ENCODE results near the gene ATRNL1. TPM values are rescaled to one million over a fixed set of nuclear protein-coding genes. Genes with fewer than 3 reads are reported as not detected.

The ATRNL1 gene
- total RNA-seq, 2 experiments from 2014 or later, result 0.17 to 0.19 TPM

DNA sequence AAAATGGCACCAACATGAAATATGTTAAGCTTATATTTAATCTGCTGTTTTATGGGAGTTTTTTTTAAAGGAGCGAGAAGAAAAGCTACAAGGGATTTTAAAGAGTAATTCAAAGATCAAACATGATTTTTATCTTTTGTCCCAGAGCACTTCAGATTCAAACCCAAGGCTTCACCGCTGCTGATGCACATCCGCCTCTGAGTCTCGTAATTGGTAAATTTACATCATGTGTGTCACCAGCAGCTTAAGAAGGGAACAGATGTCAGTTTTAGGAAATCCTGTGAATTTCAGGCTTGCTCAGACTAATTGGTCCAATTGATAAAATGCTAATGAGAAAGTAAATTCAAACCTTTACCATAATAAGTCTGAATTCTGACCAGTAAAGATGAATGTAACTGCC is 773.5 kb downstream of the ATRNL1 start:
- ChIA-PET POLR2A (no interaction called here), CTCF (interaction anchor here (1.4 kb wide), 1 partner anchor 33 kb away, joined by 3 read pairs; no protein-coding TSS in a partner anchor)

DNA sequence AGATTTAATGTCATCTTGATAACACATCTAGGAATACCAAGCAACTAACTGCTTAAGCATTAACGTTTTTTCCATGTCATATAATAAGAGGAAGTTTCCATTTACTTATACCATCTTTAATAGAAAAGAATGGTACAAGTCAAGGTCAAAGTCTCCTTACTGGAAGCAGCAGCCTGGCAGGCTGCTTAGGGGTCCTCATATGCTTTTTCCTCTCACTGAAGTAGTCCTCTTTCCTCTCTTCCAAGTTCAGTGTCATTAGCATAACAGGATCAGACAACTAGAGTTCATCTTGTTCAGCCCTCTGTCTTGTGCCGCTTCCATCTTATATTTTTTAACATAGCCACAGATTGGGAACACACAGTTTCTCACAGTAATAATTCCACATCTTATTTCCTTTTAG is 774.1 kb downstream of the ATRNL1 start:
- CTCF ChIA-PET, result interaction anchor here (1.4 kb wide), 1 partner anchor 33 kb away, joined by 3 read pairs; no protein-coding TSS in a partner anchor
- POLR2A ChIA-PET, result no interaction called here

DNA sequence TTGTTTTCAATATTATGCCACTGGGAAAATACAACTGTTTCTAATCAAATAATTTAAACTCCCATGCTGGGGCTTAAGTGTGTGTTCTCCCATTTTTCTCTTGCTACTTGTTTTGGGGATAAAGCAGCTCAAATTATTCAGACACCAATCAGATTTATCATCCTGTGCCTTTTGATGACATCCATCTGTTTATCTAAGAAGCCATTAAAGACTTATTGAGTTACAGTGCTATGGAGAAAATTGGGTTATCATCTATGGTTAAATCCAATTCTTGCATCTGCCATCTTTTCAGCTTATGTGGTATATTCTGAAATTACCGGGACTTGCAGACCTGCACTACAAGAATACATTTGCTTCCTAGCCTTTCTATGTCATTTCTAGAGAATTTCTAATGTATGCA is 778.7 kb downstream of the ATRNL1 start:
- ChIA-PET POLR2A (no interaction called here), CTCF (no interaction called here)

DNA sequence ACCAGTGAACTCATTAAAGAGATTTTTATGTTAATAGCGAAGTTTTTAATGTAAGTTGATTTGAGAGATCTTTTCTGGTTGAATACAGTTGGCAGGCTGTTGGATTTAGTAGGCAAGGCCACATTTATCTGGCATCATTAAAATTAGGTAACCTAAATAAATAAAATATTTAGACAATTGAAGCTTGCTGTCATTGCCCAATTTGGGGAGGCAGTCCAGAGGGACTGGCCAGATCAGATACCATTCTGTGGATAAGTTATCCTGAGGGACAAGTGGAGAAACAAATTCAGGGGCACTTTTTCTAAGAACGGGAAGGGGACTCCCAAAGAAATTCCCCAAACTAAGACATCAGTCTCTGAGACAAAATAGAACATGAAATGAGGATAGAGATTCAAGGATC is 782.0 kb downstream of the ATRNL1 start:
- CTCF ChIA-PET, result no interaction called here
- POLR2A ChIA-PET, result no interaction called here

DNA sequence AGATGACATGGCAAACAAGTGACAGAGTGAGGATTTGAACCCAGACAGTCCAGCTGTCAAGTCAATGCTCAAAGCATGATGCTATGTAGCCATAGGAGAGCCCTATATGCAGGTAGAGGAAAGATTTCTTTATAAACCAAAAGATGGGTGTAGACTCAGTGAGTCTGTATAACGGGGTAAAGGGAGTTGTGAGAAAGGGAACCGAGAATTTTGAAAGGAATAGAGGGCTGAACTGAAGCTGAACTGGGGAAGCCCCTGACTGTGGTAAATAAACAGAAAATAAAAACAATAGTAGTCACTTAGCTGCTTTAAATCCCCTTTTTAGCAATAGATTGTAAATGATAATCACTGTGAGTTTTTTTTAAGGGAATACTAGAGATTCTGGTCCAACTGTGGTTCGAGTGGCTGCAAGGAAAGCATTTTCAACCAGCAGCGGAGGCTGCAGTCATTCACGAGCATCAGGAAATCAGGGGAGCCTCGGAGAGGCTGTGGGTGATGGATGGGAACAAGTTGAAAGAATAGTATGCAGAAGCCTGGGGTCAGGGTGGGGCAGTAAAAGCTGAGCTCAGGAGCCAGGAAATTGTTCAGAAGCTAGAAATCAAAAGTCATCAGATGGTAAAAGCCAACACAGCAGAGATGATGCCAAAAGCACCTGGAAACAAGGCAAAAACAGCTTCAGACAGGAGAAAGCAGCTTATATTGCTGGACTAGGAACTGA is 786.4 kb downstream of the ATRNL1 start:
- CTCF ChIA-PET, result no interaction called here
- POLR2A ChIA-PET, result no interaction called here

DNA sequence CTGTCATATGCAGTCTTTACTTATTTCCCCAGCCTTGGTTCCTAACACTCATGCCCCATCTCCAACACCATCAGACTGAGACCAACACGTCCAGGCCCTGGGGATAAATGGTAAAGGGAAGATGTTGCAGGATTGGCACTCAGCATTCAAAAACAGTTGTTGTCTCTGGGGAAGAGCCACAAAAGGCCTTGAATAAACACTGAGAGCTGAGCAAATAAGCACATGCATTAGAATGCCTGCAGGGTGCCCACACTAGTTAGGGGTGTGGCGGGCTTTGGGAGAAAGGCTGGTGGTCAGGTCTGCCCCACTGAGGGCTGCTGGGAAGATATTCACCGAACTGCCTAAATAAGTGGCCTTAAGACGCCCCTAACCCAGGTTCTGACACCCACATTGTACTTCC is 788.9 kb downstream of the ATRNL1 start:
- POLR2A ChIA-PET, result no interaction called here
- CTCF ChIA-PET, result no interaction called here

DNA sequence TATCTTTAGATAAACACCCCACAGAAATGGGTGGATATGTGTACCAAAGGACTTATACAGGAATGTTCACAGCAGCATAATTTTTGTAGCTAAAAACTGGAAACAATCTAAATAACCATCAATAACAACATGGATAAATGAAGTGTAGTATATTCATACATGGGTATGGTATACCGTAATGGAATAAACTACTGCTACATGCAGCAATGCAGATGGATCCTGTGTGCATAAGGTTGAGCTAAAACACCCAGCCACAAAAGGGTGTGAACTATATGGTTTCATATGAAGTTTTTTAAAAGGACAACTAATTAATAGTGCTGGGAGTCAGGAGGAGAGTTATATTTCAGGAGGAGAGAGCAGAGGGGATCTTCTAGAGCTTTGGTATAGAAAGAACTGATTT is 790.2 kb downstream of the ATRNL1 start:
- POLR2A ChIA-PET, result no interaction called here
- CTCF ChIA-PET, result no interaction called here

DNA sequence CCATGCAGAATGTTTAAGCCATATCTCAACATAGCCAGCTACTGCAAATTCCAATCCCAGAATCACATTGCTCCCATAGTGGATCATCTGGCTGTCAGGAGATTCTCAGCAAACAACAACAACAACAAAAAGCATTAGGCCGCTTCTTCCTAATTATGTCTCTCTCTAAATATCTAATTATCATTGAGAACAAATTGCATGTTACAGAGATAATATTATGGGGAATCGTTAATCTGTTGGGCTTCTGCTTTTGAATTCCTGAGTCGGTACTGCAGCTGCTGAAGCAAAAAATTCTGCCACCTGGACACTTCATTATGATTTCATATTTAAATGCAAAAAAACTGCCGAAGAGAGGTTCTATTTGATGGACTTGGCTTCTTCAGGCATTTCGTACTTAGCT is 791.2 kb downstream of the ATRNL1 start:
- ChIA-PET POLR2A (no interaction called here), CTCF (no interaction called here)

DNA sequence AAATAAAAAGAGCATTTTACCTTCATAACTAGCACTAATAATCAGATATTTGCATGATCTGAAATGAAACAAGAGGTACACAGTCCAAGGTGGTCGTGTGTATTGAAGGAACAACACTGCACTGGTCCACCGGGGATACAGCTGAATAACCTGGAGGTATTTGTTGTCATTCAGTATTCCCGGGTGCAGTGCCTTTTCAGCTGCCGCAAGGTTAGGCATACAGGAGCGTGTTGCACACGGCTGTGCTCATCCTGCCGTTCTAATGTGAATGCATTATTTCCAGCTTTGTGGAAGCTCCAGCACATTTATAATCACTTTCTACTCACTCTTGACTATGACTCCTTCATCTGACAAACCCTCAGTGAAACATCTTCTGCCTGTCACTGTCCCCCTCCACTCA is 802.0 kb downstream of the ATRNL1 start:
- CTCF ChIA-PET, result no interaction called here
- POLR2A ChIA-PET, result no interaction called here

DNA sequence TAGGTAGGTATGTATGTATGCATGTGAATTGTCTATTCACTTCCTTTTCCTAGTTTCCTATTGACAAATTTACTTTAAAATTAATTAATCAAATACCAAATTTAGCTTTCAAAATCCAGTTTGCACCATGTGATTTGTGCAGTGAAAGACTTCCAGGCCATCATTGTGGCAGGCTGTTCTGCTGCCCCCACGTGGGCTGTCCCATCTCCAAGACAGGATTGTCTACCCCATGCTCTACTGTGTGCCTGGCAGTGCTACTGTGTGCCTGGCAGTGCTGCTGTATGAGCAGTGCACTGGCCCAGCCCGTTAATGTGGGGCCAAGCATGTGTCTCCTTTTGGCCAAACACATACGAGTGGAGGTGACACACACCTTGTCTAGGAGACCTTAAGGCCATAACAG is 805.1 kb downstream of the ATRNL1 start:
- CTCF ChIA-PET, result no interaction called here
- POLR2A ChIA-PET, result no interaction called here

DNA sequence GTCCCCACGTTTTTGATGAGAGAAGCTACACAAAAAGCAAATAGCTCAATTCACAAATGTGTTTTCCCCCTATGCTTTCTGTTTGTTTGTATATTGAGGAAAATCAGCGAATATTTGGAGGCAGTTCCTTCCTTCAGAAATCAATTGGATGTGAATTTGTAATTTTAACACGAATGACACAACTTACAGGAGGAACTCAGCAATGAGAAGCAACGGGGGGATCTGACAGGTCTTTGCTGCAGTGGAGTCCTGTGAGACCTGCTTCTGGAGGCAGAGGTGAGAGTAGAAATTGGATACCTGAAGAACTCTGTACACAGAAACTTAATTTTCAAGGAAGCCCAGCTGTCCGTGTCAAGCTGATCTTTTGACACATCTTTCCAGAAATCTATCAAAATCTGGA is 809.4 kb downstream of the ATRNL1 start:
- POLR2A ChIA-PET, result no interaction called here
- CTCF ChIA-PET, result no interaction called here

DNA sequence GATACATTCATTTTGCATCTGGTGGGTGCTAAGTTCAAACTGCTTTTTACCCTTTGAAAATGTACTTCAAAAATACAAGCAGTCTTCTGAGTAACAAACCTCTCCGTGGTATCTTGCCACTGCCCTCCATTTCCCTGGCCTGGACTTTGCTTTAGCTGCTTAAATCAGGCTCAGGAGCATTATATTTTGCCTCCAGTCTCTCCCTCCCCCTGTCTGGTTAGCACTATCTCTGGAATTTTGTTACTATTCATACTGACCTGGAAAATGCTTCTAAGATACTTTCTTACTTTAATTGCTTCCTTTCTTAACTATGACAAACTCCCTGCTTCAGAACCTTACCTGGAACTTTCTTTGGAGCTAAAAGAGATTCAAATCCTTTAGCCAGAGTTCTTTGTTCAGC is 810.0 kb downstream of the ATRNL1 start:
- CTCF ChIA-PET, result no interaction called here
- POLR2A ChIA-PET, result no interaction called here

DNA sequence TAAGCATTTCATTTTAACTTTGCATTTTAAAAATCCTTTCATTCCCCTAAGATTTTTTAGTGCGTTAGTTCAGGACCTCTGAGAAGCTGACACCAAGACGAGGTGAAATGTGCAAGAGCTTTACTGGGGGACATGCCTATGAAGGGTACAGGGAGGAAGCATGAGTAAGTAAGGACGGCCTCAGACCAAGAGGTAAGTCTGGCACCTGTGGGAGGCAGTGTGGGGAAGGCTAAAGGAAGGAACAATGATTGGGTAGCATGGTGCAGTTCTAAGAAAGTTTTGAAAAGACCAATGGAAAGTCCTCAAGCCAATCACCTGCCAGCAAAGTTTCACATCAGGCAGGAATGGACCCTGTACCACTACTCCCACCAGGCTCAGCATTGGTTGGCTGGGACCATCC is 810.7 kb downstream of the ATRNL1 start:
- POLR2A ChIA-PET, result no interaction called here
- CTCF ChIA-PET, result no interaction called here

DNA sequence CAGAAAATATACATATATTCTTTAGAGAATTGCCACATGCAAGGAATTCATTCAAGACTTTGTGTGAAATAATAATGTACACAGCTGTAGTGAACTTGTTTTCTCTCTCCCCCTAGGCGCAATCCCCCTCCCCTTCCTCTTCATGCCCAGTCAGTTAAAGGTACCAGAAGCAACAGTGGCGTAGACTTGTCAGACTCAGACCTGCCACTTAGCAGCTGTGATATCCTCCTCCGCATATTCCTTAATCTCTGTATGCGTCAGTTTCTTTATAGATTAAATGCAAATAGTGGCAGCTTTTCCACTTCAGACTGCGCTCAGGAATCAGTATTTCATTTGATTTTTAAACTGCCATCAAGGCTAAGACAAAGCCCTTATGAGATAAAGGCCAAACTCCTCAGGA is 815.9 kb downstream of the ATRNL1 start:
- ChIA-PET POLR2A (no interaction called here), CTCF (interaction anchor here (0.6 kb wide), 1 partner anchor 39 kb away, joined by 5 read pairs; no protein-coding TSS in a partner anchor)

DNA sequence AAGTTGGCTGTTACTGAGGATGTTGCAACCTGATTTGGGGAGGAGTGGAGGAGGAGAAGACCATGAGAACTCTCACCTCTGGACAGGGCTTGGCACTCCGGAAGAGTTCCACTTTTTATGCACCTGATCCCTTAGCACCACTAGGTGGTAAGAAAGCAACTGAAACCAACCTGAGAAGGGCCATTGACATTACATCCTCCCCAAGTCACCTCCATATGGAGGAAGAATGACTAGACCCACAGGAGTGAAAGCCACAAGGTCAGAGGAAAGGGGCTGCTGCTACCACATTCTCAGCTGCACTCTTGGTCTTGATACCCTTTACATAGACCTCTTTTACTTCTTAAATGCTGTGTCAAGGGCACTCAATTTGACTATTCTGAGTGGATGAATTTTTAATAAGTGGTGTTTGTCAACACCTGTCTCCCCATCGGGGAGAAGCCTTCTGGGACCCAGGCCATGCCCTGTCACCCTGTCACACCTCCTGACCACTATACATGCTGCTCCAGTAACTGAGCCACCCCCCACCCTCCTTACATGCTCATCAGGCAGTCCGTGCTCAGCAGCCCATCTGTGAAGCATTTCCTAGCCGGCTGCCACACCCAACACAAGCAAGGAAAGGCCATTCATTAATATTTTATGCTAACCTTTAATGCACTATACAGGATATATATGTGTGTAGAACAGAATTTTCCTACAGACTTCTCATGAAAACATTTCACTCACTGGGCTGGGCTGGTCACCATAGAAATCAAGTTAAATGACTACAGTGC is 817.0 kb downstream of the ATRNL1 start:
- ChIA-PET POLR2A (no interaction called here), CTCF (no interaction called here)

DNA sequence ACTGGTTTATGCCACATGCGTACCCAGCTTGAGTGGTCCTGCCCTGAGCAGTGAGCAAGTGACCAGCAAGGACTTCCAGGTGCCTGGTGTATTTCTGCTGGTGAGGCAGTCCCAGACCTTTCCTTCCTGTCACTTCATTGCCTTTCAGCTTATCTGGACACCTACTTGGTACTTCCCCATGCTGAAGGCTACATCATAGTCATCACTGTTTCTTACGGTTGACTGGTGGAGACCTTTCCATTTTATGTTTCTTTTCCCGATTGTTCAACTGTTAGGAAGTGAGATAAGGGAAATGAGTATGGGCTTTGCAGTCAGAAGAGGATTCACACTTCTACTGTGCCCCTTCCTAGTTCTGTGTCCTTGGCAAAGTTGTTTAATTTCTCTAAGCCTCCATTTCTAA is 821.3 kb downstream of the ATRNL1 start:
- ChIA-PET POLR2A (no interaction called here), CTCF (no interaction called here)

DNA sequence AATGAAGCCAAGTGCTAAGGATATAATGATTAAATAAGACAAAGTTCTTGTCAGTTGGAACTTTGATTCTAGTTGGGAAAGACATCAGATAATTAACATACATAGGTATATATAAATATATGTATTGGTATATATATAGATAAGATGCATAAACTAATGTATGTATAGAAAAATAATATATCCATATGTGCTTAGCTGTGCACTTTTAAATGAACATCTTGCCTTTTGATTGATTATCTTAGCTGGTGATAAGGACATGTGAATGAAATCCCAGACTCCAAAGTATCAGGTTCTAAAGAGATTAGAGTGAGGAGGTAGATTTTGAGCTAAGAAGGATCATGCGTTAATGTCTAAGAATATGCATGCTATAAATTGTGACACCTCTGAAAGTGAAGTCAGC is 822.3 kb downstream of the ATRNL1 start:
- CTCF ChIA-PET, result no interaction called here

DNA sequence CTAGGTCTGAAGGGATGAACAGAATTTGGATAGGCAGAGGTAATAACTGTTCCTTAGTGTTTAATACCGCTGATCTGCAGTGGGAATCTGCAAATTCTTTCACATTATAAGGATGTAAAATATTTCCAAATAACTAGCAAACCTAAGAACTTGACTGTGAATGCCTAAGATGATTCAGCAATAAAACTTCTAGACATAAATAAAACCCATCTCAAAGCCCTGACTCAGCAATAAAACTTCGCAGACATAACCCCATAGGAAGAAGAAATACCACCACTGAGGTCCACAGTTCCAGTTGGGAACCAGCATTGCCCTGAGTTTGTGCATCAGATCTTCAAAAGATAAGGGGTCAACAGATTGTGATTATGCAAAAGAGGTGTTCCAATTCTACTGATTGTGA is 825.6 kb downstream of the ATRNL1 start:
- ChIA-PET CTCF (no interaction called here), POLR2A (no interaction called here)

More for the DNA sequence above, 822.3 kb downstream of the ATRNL1 start:
- POLR2A ChIA-PET, result no interaction called here

DNA sequence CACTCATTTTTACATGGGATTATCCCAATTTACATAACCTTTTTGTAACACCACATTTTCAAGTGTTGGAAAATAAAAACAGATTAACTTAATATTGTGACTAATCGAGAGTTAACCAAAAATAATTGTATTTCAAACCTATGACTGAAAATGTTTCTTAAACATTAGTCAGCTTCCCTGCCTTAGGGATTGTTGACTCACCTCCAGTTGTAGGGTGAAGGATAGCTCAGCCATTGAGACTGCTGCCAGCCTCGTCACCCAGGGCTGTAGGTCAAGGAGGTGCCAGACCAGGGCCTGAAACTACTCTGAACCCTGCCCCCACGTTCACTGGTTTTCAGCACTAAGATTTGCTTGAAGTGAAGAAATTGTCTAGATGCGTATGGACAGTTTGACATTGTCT is 828.6 kb downstream of the ATRNL1 start:
- CTCF ChIA-PET, result no interaction called here
- POLR2A ChIA-PET, result no interaction called here

DNA sequence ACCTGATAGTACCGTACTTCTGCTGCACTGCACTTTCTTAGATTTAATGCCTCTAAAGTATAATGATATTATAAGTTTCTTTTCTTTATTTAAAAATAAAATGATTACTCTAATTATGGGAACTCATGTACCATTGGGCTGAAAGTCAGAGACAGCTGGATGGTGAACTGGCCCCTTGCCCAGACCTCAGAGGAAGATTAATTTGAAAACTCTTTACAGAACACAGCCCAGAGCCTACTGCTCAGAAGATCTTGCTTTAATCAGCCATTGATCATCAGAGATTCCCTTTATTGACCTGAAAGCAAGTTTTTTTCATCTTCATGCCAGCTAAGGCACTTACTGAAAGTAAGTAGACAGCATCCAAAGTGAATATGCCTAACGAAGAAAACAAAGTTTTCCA is 838.1 kb downstream of the ATRNL1 start:
- ChIA-PET POLR2A (no interaction called here), CTCF (no interaction called here)

DNA sequence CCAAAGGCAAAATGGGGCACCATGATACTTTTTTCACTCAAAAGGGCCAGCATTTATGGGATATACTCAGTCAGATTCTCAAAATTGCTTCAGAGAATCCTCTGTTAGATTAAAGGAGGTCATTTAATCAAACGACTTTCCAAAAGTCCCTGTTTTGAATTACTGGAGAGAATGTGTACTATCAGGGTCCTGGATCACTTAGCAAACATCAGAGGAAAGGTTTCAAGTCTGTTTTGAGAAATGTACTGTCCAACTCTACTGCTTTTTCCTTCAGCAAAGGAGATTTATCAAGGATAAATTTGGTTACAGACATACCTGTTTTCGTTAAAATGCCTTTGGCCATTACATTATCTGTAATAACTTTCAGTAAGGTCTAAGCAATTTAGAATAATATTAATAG is 838.9 kb downstream of the ATRNL1 start:
- POLR2A ChIA-PET, result no interaction called here

DNA sequence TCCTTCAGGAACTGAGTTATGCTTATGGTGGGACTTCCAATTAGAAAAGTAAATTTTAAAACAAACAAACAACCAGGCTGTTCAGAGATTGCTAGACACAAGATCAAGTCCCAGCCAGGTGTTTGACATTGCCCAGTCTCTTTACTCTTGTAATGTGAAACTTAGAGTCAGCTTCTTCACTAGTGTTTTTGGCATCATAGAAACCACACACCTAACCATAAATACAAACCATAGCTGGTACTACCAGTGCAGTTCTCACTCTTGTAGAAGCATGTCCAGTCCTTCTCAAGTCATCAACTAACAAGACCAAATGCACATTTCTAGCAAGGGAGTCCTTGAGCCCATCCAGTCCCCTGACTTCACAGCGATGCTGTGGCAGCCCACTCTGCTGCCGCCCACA is 839.9 kb downstream of the ATRNL1 start:
- CTCF ChIA-PET, result no interaction called here

More for the DNA sequence above, 838.9 kb downstream of the ATRNL1 start:
- CTCF ChIA-PET, result no interaction called here

More for the DNA sequence above, 839.9 kb downstream of the ATRNL1 start:
- POLR2A ChIA-PET, result no interaction called here

Data from activated CD8-positive, alpha-beta memory T cell treated with anti-CD3 and anti-CD28 coated beads for 36 hours (primary cell).